Skeletal muscle cell (primary cell): ENCODE results near the gene PHAX.
"Not testable (repeated sequence)": the region's sequence is repeated elsewhere in the genome, so short reads cannot be mapped to it uniquely, and the experiment has no call there.

ENCODE experiments used
- DNase-seq: peaks from one replicate; pipeline ENCODE4 v3.0.0-alpha.2; 2010; ENCODE audit warnings: low read depth
- H3K4me3 ChIP-seq: 2 replicates; pipeline ENCODE4 v1.5.1; 2011; ENCODE audit warnings: low read depth, mild to moderate bottlenecking, control low read depth, low read length, moderate library complexity

PHAX gene

GRCh38 chr5:126649057-126649456 lies 48.3 kb downstream of the PHAX start:
- not testable (repeated sequence) for H3K4me3 ChIP-seq, DNase-seq

GRCh38 chr5:126649709-126650108 lies 49.0 kb downstream of the PHAX start:
- not testable (repeated sequence) for H3K4me3 ChIP-seq, DNase-seq

GRCh38 chr5:126650463-126650862 lies 49.7 kb downstream of the PHAX start:
- H3K4me3 ChIP-seq = no peak overlapping the region
- DNase-seq = no peak

GRCh38 chr5:126651013-126651577 lies 50.3 kb downstream of the PHAX start:
- DNase-seq = no peak

GRCh38 chr5:126656401-126657007 lies 55.8 kb downstream of the PHAX start:
- H3K4me3 ChIP-seq = no peak overlapping the region
- no peak for DNase-seq

More at GRCh38 chr5:126651013-126651577, 50.3 kb downstream of the PHAX start:
- H3K4me3 ChIP-seq = no peak overlapping the region

- H3K4me3 ChIP-seq = no peak overlapping the region
- DNase-seq = no peak
Measured at GRCh38 chr5:126658561-126658960, 57.8 kb downstream of the PHAX start.

- H3K4me3 ChIP-seq = no peak overlapping the region
Measured at GRCh38 chr5:126659805-126660482, 59.2 kb downstream of the PHAX start.

GRCh38 chr5:126664586-126664985 lies 63.8 kb downstream of the PHAX start:
- no peak for DNase-seq
- no peak overlapping the region for H3K4me3 ChIP-seq

More at GRCh38 chr5:126659805-126660482, 59.2 kb downstream of the PHAX start:
- DNase-seq = no peak

GRCh38 chr5:126670109-126670508 lies 69.4 kb downstream of the PHAX start:
- H3K4me3 ChIP-seq, DNase-seq: not testable (repeated sequence)

- DNase-seq = not testable (repeated sequence)
Measured at GRCh38 chr5:126671681-126672080, 70.9 kb downstream of the PHAX start.

GRCh38 chr5:126673477-126673876 lies 72.7 kb downstream of the PHAX start:
- no peak overlapping the region for H3K4me3 ChIP-seq
- DNase-seq = no peak

More at GRCh38 chr5:126671681-126672080, 70.9 kb downstream of the PHAX start:
- H3K4me3 ChIP-seq = not testable (repeated sequence)

- H3K4me3 ChIP-seq = no peak overlapping the region
- no peak for DNase-seq
Measured at GRCh38 chr5:126674145-126674544, 73.4 kb downstream of the PHAX start.

GRCh38 chr5:126675338-126675737 lies 74.6 kb downstream of the PHAX start:
- no peak for DNase-seq
- no peak overlapping the region for H3K4me3 ChIP-seq

GRCh38 chr5:126676195-126676624 lies 75.5 kb downstream of the PHAX start:
- no peak overlapping the region for H3K4me3 ChIP-seq
- no peak for DNase-seq
